Neural cell (in vitro differentiated cells): Measurements from ENCODE around the gene CHST8.

Experiments used
- EP300 ChIP-seq: fragments of 450-650 bp; conservative IDR thresholded peaks from 2 replicates; pipeline ENCODE4 v1.6.1; 2014; ENCODE audit warnings: antibody characterized with exemption, mild to moderate bottlenecking, moderate library complexity; ENCODE audit not compliant: poor library complexity, severe bottlenecking
- EZH2 ChIP-seq: fragments of 200-600, 300-800 bp; shearing (Covaris generic), sonication (generic); IDR thresholded peaks from 2 replicates; pipeline ENCODE4 v1.6.1; 2014; ENCODE audit warnings: antibody characterized with exemption, low read length, borderline replicate concordance, mild to moderate bottlenecking; ENCODE audit not compliant: insufficient read depth, poor library complexity, severe bottlenecking
- MXI1 ChIP-seq: fragments of 450-650 bp; conservative IDR thresholded peaks from 2 replicates; pipeline ENCODE4 v1.6.1; 2014; ENCODE audit warnings: antibody characterized with exemption, mild to moderate bottlenecking; ENCODE audit not compliant: poor library complexity, severe bottlenecking
- POLR2AphosphoS5 ChIP-seq: IDR thresholded peaks from 2 replicates; pipeline ENCODE4 v1.6.1; 2012
- SMC3 ChIP-seq: fragments of 450-650 bp; conservative IDR thresholded peaks from 2 replicates; pipeline ENCODE4 v1.6.1; 2014; ENCODE audit warnings: antibody characterized with exemption, mild to moderate bottlenecking, moderate library complexity; ENCODE audit not compliant: poor library complexity
- TF ChIP-seq, protein P1 (sequence below): IDR thresholded peaks from 2 replicates; pipeline ENCODE4 v1.6.1; 2012; ENCODE audit warnings: borderline replicate concordance
- TF ChIP-seq, protein P2 (sequence below): fragments of 450-650 bp; IDR thresholded peaks from 2 replicates; pipeline ENCODE4 v1.5.1; 2014; ENCODE audit warnings: antibody characterized with exemption, mild to moderate bottlenecking, moderate library complexity; ENCODE audit not compliant: poor library complexity, severe bottlenecking

DNA sequence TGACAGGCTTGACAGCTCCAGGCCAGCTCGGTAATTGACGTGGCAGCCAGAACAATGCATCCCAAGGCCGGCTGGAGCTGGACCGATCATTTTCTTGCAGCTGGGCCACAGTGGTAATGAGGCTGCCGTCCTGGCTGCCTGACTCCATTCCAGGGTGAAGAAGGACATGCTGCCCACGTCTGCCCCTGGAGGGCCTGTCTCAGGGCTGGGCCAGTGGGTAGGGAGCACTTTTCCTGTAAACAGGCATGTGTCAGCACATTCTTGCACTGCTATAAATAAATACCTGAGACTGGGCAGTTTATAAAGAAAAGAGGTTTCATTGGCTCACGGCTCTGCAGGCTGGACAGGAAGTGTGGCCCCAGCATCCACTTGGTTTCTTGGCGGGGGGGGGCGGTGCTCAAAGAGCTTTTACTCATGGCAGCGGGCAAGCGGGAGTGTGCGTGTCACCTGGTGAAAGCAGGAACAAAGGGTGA lies 136.8 kb downstream of the CHST8 start:
- TF ChIP-seq, protein P1, sequence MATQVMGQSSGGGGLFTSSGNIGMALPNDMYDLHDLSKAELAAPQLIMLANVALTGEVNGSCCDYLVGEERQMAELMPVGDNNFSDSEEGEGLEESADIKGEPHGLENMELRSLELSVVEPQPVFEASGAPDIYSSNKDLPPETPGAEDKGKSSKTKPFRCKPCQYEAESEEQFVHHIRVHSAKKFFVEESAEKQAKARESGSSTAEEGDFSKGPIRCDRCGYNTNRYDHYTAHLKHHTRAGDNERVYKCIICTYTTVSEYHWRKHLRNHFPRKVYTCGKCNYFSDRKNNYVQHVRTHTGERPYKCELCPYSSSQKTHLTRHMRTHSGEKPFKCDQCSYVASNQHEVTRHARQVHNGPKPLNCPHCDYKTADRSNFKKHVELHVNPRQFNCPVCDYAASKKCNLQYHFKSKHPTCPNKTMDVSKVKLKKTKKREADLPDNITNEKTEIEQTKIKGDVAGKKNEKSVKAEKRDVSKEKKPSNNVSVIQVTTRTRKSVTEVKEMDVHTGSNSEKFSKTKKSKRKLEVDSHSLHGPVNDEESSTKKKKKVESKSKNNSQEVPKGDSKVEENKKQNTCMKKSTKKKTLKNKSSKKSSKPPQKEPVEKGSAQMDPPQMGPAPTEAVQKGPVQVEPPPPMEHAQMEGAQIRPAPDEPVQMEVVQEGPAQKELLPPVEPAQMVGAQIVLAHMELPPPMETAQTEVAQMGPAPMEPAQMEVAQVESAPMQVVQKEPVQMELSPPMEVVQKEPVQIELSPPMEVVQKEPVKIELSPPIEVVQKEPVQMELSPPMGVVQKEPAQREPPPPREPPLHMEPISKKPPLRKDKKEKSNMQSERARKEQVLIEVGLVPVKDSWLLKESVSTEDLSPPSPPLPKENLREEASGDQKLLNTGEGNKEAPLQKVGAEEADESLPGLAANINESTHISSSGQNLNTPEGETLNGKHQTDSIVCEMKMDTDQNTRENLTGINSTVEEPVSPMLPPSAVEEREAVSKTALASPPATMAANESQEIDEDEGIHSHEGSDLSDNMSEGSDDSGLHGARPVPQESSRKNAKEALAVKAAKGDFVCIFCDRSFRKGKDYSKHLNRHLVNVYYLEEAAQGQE = no peak
- TF ChIP-seq, protein P2, sequence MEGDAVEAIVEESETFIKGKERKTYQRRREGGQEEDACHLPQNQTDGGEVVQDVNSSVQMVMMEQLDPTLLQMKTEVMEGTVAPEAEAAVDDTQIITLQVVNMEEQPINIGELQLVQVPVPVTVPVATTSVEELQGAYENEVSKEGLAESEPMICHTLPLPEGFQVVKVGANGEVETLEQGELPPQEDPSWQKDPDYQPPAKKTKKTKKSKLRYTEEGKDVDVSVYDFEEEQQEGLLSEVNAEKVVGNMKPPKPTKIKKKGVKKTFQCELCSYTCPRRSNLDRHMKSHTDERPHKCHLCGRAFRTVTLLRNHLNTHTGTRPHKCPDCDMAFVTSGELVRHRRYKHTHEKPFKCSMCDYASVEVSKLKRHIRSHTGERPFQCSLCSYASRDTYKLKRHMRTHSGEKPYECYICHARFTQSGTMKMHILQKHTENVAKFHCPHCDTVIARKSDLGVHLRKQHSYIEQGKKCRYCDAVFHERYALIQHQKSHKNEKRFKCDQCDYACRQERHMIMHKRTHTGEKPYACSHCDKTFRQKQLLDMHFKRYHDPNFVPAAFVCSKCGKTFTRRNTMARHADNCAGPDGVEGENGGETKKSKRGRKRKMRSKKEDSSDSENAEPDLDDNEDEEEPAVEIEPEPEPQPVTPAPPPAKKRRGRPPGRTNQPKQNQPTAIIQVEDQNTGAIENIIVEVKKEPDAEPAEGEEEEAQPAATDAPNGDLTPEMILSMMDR = no peak
- TF ChIP-seq EZH2 (no peak), EP300 (no peak), POLR2AphosphoS5 (no peak), MXI1 (no peak), SMC3 (no peak)
